NCI-H187 treated with DMSO at 0.1 percent for 48 hours (cell line): ENCODE data around the gene PPIL6.
A peak's percentile ranks its signal among the peaks of the same experiment; 100 is the strongest.
"Not testable (repeated sequence)": the region's sequence is repeated elsewhere in the genome, so short reads cannot be mapped to it uniquely, and the experiment has no call there.

Experiments used
- DNase-seq: peaks from one replicate; lab custom pipeline; 2025; lab: John Stamatoyannopoulos, UW

PPIL6 gene

DNA sequence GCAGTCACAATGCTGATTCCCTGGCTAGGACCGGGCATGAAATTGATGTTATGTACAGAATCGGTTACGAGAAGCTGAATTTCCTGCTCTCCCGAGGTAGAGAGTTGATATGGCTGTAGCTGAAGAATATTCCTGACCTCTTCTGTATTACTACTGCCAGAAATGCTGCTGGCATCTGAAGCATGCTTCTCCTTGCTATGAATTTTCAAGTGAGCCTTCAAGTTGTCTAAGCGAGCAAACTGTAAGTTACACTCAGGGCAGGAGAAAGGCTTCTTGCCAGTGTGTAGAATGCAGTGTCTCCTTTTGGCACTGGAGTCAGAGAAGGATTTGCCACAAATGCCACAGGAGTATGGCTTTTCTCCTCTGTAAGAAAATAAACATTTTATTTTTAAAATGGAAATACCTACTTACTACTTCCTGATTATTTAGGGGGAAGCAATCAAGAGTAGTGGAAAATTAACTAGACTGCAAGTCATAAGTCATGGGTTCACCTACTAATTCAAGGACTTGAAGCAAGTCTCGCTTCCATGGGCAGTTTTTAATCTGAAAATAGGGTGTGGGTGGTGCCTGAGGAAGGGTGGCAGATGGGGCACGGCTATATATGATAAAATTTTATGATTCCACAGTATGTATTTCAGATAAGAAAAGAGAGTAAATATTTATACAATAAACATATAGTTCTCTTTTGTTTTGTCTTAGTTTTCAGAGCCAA lies 25.9 kb upstream of the PPIL6 start:
- DNase-seq = no peak

DNA sequence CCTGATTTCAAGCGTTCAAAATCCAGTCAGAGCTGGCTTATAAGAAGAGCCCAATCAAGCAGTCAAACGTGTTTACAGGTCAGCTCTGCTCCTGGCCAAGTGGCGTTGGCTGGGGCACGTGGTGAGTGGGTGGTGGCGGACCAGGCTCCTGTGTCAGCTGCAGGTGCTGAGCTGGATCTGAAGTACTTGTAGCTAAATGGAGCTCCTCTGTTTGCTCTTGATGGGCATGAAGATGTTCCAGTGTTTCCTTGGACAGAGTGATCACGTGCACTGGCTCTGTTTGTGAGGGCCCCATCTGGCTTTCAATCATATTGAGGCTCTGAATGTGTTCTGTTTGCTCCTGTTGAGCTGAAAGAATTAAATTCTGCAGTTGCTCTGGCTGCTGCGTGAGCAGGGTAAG lies 25.3 kb upstream of the PPIL6 start:
- peak; percentile 96 for DNase-seq

DNA sequence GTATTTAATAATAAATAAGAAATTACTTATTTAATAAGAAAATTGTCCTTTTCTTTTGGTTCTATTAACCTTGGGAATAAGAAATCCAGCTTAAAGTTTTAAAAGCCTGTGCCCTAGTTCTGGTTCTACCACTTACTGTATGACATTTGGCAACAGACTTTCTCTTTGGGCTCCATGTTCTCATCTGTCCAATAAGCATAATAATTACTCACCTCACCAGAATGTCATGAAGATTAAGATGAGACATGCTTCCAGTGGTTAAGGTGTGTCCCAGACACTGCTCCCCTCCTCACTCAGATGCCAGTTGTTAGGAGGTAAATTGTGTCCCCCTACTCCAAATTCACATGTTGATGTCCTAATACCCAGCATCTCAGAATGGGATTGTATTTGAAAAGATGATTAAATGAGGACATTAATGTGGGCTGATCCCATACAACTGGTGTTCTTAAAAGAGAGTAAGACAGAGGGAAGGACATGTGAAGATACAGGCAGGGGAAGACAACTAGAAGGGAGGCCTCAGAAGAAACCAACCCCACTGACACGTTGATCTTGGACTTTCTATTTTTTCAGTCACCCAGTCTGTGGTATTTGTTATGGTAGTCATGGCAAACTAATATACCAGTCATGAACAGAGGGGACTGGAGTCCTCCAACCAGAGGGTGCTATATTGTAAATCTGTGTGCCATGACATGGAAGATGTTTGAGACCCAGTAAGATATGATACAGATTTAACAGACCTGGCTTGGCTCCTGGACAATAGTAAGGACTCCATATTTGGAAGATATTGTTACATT lies 21.5 kb upstream of the PPIL6 start:
- DNase-seq = no peak

DNA sequence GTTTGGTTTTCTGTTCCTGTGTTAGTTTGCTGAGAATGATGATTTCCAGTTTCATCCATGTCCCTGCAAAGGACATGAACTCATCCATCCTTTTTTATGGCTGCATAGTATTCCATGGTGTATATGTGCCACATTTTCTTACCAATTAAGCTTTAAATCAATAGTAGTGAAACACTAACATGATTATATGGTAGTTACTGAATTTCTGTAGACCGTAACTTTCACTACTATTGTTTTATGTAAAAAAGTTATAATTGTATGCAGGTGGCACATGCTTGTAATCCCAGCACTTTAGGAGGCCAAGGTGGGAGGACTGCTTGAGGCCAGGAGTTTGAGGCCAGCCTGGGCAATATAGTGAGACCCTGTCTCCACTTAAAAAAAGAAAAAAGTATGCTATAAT lies 20.8 kb upstream of the PPIL6 start:
- not testable (repeated sequence) for DNase-seq

DNA sequence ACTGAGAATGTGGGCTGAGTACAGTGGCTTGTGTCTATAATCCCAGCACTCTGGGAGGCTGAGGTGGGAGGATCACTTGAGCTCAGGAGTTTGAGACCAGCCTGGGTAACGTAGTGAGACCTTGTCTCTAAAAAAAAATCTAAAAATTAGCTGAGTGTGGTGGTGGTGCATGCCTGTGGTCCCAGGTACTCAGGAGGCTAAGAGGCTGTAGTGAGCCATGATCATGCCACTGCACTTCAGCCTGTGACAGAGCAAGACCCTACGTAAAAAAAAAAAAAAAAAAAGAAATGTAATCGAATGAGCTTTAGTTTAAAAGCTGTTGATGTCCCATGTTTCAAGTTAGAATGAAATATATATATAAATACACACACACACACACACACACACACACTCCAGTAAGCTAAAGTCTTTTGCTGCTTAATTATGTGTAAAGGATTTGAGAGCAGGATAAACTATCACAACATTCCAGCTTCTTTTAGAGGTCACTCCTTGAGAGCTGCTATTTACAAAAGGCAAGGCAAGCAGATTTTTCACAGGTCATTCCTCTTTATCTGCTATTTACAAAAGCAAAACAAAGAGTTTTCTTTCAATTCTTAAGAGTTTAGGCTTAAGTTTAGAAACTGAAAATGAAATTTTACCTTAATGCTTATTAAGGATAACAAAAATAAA lies 19.9 kb upstream of the PPIL6 start:
- no peak for DNase-seq

DNA sequence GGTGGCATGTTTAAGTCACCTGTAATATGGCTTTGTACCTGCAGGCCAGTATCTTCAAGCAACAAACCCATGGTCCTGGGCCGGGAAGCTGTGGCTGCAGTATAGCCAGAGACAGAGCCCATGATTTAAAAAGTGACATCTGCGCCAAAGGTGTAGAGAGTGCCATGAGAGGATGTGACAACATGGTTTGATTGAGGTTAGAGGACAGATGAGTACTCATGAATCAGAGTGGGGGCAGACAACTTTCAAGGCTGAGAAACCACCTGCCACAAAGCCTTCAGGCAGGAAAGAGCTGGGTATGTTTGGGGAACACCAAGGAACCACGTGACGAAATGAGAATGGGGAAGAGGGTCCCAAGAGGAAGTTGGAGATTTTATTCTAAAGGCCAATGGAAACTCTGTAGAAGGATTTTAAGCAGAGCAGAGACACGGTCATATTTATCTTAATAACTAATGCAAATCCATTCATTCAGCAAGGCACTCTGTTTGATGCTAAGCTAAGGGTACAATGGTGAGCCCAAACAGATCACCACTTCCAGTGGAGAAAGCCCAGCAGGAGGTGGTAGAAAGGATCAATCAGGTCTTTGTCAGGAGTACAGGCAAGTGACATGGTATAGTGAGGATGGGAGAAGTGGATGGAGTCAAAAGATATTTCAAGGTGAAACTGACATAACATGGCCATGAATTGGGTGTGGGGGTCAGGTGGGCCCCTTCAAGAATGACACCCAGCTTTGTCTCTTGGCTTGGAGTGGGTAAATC lies 18.5 kb upstream of the PPIL6 start:
- no peak for DNase-seq

DNA sequence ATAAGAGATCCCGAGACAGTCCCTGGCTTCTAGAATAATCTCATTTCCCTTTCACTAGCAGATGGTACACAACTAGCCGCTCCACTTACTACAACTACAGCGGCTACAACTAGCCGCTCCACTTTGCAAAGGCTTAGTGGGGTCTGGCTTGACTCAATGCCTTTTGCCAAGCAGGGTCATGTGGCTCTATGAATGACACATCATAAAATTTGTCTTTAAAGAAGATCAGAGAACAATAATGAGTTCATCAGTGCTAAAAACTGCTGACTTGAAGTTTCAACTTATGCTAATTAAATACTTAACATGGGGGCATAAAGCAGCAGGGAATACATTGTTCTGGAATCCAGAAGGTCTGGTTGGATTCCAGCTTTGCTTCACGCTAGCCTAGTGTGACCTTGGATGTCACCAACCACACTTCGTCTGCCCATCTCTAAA lies 17.2 kb upstream of the PPIL6 start:
- no peak for DNase-seq

DNA sequence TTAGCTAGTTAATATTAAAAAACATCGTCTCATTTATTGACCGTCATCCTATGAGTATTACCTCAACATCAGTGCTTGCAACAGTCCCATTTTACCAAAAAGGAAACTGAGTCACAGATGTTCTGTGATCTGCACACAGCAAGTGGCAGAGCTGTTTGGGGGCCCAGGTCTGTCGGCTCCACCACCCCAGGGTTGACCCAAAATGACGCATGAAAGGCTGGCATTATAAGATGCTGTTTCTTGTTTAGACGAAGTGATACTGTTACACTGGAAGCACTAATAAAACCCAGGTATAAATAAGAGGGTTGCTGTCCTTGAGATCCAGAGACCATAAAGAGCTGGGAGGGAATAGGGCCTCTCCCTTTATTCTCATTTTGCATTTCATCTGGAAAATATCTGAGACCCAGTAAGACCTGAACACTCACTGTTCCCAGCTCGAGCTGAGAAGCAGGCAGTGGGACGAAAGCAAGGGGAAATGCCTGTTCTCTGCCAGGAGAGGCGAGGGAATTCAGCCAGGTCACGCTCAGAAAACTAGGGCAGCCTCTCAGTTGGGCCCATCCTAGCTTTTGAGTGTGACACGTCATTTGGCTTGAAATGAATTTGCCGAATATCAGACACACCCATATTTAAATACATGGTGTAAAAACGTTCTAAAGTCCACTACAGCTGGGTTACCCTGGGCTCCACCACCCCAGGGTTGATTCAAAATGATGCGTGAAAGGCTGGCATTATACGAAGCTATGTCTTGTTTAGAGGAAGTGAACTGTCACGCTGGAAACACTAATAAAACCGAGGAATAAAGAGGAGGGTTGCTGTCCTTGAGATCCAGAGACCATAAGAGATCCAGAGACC lies 16.5 kb upstream of the PPIL6 start:
- DNase-seq = no peak

DNA sequence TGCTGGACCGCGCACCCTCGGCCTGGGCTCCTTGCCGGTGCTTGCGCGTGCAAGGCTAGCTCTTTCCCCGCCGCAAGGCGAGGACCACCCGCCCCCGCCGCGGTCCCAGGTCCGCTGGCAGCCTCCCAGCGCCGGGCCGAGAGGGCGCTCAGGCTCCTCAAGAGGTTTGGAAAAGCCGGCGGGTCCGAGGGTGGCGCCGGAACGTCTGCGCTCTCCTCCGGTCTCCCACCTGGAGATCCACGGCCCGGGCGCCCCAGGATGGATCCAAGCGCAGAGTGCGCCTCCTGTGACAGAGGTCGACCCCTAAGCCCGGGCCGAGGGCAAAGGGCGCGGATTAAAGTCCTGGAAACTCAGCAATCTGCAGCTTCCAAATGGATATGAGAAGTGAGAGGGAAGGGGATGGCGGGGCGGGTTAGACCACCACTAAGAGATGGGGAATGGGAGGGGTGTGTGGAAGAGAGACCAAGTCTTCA lies 15.7 kb upstream of the PPIL6 start:
- no peak for DNase-seq

DNA sequence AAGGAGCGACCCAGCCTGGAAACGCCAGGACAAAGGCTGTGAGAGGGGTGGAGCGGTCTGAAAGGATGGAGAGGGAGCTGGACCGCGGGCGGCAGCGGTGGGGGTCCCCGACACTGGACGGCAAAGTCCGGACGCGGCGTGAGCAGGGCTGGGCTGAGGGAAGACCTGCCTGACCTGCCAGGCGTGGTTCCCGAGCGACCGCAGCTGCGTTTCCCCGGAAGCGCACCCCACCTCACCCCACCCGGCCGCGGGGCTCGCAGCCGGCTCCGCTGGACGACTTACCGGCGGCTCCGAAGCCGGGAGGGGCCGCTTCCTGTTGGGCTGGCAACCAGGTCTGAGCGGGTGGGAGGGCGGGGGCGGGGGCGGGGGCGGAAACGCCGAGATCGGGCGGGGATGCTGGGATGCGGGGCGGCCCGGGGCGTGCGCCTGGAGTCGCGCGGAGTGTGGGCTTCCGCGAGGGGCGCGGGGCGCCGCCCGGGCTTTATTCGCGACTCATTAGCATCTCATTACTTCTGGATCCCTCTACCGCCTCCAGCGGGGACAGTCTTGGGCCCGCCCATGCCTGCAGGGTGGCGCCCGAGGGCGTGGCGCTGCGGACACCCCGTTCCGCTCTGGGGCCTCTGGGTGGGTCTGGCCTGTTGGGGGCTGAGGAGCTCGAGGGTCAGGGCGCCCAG lies 15.1 kb upstream of the PPIL6 start, which contains the start of gene MICAL1:
Gene MICAL1 (minus strand): TSS at position 336 of the 674 bp plus-strand sequence. CDS start 1,576 bp downstream, outside the sequence.
- DNase-seq = no peak

DNA sequence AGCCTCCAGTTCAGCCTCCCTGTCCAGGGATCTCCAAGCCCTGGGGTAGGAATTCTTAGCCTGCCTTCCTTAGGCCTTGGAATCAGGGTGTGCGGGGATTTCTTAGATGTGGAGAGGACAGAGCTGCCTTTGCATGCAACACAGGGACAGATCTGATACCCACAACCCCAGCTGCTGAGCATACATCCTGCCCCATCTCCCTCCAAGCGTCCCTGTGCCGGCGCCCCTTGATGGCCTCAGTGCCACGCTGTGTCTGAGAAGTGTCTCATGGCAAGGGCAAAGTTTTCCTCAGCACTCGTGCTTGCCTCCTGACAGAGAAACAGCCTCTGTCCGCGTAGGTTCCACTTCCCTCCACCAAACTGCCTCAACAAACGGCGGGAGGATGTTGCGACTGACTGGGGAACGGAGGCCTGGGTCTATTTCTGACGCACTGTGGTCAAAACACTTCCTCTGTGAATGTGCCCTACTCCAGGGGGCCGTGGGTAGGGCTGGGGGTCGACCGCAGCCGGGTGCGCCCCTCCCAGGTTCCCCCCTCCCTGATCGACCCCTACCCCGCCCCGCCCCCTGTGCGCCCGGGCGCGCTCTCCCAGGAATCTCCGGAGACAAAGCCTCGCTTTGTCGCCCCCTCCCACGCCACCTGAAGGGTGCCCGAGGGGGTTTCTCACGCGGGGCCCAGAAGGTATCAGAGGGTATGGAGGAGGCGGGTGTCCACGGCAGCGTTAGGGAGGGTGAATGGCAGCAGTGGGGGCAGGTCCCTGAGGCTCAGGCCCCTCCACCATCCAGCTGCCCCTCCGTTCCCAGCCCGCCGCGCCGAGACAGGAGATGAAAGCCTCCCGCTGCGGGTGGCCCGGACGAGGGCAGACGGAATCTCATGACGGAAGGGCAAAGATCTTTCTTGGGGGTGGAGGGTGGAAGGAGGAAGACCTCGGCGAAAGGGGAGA lies 14.3 kb upstream of the PPIL6 start:
- DNase-seq = no peak

DNA sequence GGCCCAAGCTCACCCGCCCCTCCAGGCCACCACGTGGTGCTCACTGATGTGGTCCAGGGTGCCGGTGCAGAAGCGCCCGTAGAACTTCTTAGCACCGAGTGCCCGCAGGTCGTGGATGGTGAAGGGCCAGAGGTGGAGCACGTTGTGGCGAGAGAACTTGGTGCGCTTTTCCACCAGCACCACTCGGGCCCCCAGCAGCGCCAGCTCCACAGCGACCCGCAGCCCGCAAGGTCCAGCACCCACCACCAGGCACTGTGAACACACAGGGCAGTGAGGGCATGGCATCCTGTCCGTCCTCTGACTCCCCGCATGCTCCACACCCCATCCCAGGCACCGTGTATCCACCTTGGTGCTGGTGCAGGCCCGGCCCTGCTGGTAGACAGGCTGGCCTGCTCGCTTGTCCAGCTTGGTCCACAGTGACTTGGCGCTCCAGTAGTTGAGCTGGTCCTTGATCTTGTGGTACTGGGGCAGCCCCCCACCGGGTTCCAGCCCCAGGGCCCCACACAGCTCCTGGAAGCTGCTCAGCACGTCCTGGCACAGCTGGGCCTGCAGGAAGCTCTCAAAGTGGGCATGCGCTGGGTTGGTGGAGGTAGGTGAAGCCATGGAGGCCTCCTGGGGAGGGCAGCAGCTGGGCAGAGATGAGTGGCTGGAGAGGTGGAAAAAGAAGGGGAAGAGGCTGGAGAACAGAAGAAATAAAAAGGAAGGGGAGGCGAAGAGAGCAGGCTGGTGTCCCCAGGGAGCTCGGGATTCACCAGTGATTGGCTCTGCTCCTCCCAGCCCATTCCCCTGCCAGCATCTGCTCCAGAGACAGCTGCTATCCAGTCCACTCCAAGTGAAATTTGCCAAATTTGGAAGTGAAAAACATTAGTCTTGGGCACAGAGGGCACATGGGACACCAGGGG lies 13.4 kb upstream of the PPIL6 start:
- DNase-seq = peak; percentile 93

DNA sequence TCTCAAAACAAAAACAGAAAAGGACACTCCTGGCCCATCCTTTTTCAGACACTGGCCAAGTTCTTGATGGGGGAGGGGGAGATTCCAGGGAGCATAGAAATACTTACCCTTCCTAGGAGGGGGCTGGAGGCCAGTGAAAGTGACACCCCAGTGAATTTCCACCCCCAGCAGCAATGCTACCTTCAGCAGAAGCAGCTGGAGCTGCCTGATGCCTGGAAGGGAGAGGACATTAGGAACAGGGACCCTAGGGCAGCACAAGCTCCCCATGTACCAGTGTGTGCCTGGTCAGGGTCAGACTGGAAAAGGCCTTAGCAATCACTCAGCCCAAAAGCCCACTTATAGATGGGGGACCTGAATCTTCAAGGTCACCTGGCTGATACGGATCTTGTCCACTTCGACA lies 12.7 kb upstream of the PPIL6 start:
- no peak for DNase-seq

DNA sequence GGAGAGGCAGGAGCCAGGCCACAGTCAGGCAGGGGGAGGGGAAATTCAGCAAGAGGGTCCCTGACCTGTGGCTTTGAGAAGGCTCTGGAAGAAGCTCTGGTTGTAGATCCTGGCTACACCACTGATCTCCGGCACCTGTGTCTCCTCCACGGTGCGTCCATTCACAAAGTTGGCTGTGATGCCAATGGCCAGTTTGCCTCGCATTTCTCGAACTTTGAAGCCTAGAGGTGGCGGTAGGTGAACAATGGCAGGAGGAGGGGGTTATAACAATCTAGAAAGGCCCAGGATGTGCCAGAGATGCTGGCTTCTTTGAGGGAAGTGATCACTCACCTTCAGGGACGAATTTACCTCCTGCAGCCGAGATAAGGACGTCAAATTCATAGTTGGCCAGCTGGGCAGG lies 11.8 kb upstream of the PPIL6 start:
- DNase-seq = no peak

DNA sequence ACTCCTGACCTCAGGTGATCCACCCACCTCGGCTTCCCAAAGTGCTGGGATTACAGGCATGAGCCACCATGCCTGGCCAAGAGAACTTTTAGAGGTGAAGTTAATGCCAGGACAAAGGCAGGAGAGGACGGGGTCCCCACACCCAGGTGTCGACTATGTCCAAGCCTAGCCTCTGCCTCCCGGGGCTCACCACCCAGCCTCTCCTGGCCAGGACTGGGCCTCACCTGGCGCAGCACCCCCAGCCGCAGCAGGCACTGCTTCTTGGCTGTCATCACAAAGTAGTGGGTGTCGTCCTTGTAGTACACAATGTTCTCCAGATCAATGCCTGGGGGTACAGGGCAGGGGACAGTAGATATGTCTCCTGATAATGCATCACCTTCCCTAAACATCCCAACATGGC lies 10.9 kb upstream of the PPIL6 start:
- no peak for DNase-seq

DNA sequence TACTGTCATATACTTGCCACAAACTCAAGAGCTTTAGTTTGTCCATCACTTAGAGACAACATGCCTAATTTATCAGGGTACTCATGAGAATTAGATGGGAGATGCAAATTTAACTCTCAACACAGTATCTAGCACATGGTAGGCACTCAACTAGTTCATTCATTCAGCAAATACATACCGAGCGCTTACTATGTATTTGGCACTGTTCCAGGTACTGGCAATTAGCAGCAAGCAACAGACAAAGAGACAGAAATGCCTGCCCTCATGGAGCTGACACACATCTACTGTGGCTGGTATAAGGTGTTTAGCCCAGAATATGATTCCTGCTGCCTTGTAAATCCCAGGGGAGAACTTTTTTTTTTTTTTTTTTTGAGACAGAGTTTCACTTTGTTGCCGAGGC lies 10.4 kb upstream of the PPIL6 start:
- no peak for DNase-seq

DNA sequence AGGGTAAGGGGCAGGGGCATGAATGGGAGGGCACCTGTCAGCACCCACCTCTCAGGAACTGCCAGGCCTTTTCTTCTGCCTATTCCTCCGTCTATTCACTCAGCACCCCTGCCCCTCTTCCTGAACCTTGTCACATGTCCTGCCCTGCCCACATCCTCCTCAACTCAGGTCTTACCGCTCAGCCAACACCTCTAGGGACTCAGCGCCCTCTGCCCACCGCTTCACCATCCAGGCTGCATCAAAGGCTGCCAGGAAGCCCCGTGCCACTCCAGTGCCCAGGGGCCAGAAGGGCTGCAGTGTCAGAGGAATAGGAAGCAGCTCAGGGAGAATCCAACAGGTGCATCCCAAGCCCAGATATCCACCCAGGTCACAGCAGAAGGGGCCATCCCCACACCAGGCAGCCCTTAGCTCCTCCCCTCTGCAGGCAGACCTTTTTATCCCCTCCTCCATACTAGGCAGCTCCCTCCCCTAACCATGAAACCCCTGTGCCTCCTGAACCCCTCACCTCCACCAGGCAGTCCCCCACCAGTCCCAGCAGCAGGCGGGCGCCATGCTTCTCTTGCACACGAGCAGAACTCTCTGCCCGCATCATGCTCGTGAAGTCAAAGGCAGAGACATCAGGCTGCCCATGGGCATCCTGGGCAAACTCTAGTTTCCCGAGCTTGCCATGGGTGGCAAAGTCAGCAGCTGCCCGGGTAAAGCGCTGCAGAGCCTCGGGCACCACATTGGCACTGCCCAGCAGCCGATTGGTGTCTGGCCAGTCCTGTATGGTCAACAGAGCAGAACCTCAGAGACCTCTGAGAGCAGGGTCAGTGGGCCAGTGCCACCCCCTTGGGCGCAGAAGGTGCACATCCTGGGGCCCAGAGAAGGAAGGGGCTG lies 9.6 kb upstream of the PPIL6 start:
- no peak for DNase-seq
